Stimulated activated CD8-positive, alpha-beta memory T cell treated with anti-CD3 and anti-CD28 coated beads, Interleukin-4, amount 100 ng/mL, for 24 hours (primary cell): Measurements from ENCODE around the gene IGSF22.
"Not testable (repeated sequence)": the region's sequence is repeated elsewhere in the genome, so short reads cannot be mapped to it uniquely, and the experiment has no call there.

ENCODE experiments used
- DNase-seq: peaks from one replicate; pipeline ENCODE4 v3.0.0-alpha.2; 2020; ENCODE audit warnings: low read depth

The IGSF22 gene

GRCh38 chr11:18691467-18692140 is 34.4 kb downstream of the IGSF22 start:
- DNase-seq, result not testable (repeated sequence)

DNA sequence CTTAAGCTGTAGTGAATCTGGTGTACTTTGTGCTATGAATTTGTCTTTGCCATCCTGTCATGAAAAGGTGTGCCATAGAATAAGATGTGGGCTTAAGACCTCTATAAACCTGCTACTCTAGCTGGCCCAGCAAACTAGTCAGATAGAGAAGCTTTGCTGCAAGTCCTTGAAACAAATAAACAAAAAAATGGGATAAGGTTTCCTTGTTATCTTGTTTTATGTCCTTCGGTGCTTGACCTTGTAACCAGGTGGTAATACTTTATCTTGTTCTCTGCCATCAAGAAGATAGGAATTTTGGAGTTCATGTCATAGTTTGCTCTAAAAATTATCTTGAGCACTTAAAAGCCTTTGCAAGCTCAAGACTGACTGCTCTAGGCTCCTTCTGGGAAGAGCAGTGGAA is 41.7 kb downstream of the IGSF22 start:
- no peak for DNase-seq

DNA sequence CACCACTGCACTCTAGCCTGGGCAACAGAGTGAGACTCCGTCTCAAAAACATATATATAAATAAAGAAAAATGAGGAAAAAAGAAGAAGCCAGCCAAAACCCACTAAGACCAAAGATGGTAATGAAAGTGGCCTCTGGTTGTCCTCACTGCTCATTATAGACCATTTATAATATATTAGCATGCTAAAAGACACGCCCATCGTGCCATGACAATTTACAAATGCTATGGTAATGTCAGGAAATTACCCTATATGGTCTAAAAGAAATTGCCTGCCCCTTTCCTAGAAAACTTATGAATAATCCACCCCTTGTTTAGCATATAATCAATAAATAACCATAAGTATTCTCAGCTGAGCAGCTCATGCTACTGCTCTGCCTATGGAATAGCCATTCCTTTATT is 43.5 kb downstream of the IGSF22 start:
- DNase-seq, result no peak

DNA sequence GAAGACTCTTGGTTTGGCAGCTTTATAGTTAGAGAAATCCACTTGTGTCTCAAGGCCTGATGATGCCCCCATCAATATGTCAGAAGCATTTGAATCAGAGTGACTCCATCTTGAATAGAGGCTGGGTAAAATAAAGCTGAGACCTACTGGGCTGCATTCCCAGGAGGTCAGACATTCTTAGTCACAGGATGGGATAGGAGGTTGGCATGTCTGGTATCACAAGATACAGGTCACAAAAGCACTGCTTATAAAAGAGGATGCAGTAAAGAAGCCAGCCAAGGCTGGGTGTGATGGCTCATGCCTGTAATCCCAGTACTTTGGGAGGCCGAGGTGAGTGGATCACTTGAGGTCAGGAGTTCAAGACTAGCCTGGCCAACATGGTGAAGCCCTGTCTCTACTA is 44.0 kb downstream of the IGSF22 start:
- DNase-seq, result not testable (repeated sequence)

- DNase-seq, result no peak
Observed at GRCh38 chr11:18677560-18677959, 48.4 kb downstream of the IGSF22 start.

DNA sequence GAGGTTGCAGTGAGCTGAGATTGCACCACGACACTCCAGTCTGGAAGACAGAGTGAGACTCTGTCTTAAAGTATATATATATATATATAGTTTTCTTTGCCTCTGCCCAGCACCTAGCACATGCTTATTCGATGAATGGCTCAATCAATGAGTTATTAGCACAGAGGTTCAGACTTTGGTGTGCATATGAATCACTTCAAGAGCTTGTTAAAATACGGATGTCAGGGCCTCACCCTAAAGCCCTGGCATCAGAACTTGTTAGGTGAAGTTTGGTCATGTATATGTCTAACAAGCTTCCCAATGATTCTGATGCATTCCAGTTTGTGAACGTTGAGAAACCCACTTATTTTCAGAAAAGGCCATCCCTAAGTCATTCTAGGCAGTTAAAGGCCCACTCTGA is 49.2 kb downstream of the IGSF22 start:
- DNase-seq, result no peak

GRCh38 chr11:18672209-18672608 is 53.8 kb downstream of the IGSF22 start:
- DNase-seq, result not testable (repeated sequence)

- DNase-seq, result no peak
Observed at GRCh38 chr11:18671246-18671645, 54.7 kb downstream of the IGSF22 start.

DNA sequence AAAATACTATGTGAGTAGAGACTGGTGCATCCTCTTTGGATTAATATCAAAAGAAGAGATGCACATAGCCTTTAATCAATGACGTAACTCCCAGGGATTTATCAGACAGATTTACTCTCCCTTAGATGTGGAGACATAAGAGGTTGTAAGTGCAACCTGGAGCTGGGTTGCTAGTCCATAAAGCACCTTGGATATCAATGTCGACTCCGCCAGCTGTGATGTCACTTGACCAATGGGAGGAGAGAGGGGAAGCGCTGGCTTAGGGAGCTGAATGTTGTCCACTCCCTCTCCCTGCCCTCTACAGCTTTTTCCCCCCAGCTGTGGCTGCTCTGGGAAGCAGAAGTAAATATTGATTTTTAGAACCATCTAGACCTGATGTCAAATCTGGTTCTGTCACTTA is 56.3 kb downstream of the IGSF22 start:
- no peak for DNase-seq

DNA sequence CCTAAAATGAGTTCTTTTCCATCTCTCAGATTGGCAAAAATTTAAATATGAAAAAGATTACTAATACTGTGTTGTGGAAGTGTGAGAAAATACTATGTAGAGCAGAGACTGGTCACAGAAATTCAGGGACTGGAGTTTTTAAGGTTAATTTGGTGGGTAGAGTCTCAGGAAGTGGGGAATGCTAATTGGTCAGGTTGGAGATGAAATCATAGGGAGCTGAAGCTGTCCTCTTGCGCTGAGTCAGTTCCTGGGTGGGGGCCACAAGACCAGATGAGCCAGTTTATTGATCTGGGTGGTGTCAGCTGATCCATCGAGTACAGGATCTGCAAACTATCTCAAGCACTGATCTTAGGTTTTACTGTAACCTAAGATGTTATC is 56.8 kb downstream of the IGSF22 start:
- no peak for DNase-seq

DNA sequence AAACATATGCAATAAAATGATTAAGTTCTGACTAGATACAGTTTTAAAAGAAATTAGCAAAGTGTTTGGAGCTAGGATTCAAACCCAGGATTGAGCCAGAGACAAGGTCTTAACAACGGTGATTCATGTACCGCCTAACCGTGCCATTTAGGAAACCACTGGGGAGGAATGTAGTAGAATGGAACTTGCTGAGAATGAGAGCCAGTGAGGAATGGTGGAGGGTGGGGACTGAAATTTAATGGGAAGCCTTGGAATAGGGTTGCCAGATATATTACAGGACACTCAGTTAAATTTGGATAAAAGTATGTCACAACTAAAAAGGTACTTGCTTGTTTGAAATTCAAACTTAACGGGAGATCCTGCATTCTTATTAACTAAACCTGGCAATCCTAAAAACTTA is 57.9 kb downstream of the IGSF22 start:
- DNase-seq, result no peak

DNA sequence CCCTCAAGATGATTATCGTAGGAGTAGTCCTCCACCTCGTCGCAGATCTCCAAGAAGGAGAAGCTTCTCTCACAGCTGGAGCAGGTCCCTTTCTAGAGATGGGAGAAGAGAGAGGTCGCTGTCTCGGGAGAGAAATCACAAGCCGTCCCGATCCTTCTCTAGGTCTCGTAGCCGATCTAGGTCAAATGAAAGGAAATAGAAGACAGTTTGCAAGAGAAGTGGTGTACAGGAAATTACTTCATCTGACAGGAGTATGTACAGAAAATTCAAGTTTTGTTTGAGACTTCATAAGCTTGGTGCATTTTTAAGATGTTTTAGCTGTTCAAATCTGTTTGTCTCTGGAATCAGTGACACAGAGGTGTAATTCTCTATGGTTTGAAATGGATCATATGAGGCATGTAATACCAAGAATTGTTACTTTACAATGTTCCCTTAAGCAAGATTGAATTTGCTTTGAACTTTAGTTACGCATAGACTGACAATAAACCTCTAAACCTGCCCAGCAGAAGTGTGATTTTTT is 60.6 kb downstream of the IGSF22 start:
- not testable (repeated sequence) for DNase-seq

- no peak for DNase-seq
Observed at GRCh38 chr11:18657673-18658072, 68.3 kb downstream of the IGSF22 start.
